Measurements from ENCODE around the gene CYP4F12. TPM values are rescaled to one million over a fixed set of nuclear protein-coding genes. Genes with fewer than 3 reads are reported as not detected.
A peak's percentile ranks its signal among the peaks of the same experiment; 100 is the strongest.

CYP4F12 gene
- total and polyA plus RNA-seq, 10 of the 15 experiments (the other 5 are each of a cell fraction or from before 2014, with no cell fraction given): 0.12 to 0.20 TPM; not detected in 8

DNA sequence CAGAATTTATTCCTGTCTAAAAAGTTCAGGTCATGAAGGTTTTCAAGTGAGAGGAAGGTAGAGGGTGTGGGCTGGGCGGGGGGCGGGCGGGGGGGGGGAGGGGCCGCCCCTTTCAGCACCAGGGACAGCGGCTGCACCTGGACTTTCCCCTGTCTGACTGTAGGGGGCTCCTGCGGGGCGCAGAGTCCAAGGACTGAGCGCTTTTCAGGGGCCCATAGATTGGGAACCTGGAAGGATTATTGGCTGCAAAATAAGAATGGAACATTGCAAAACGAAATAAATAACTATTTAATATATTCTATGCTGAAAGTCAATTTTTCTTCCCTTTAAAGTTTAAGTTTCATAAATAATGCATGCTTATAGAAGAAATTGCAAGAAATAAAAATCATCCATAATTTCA, 41.1 kb upstream of the CYP4F12 start (continued):
- TF ChIP-seq, protein P1, sequence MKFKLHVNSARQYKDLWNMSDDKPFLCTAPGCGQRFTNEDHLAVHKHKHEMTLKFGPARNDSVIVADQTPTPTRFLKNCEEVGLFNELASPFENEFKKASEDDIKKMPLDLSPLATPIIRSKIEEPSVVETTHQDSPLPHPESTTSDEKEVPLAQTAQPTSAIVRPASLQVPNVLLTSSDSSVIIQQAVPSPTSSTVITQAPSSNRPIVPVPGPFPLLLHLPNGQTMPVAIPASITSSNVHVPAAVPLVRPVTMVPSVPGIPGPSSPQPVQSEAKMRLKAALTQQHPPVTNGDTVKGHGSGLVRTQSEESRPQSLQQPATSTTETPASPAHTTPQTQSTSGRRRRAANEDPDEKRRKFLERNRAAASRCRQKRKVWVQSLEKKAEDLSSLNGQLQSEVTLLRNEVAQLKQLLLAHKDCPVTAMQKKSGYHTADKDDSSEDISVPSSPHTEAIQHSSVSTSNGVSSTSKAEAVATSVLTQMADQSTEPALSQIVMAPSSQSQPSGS (IDR thresholded peaks at IDR 0.05; ENCODE audit: low read length): no peak
- TF ChIP-seq NR2C1 (IDR thresholded peaks at IDR 0.05): no peak

DNA sequence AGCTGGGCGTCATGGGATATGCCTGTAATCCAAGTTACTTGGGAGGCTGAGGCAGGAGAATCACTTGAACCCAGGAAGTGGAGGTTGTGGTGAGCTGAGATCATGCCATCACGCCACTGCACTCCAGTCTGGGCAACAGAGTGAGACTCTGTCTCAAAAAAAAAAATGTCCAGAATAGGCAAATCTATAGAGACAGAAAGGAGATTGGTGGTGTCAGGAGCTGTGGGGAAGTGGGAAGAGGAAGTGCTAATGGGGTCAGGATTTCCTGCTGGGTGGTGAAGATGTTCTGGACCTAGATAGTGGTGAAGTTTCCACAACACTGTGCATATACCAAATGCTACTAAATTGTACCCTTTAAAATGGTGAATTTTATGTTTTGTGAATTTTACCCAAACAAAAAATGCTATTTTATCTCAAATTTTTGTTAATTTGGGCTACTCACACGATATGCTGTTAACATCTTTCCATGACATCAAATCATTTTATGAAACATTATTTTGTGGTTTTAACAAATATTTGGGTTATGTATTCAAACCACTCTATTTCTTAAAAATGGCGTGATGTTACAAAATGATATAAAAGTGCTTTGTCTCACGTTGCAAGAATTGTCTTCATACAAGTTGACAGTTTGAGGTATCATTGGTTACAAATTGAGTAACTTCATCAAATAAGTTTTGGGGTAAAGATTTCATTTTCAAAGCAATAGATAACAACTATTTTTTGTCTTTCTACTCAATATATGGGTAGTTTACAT, 39.6 kb upstream of the CYP4F12 start:
- H3K9me3 ChIP-seq (replicated peaks; ENCODE audit: control insufficient read depth, insufficient read depth, low read length): no peaks in the 10 kb centered on the region
- H3K4me2 ChIP-seq (ENCODE audit: control insufficient read depth, insufficient read depth): no peak overlapping the region
- DNase-seq (ENCODE audit: low read depth, low spot score) (no peak), FAIRE-seq (no peak), ATAC-seq (no peak)
- no peaks in the 10 kb centered on the region for H3K79me2 ChIP-seq (ENCODE audit: control insufficient read depth, insufficient read depth, low read length)
- ChIA-PET CTCF (interaction anchor here (0.6 kb wide), 1 partner anchor 428 kb away, joined by 3 read pairs; no protein-coding TSS in a partner anchor), SMC1A (ENCODE audit: uncharacterized antibody, unreplicated experiment) (no interaction called here), RAD21 (ENCODE audit: unreplicated experiment) (no interaction called here), POLR2A (no interaction called here)
- H3K36me3 ChIP-seq (ENCODE audit: control insufficient read depth in 2 of 2, insufficient read depth in 2 of 2, low read length in 1 of 2): no peaks in the 10 kb centered on the region
- no peak overlapping the region for H3K4me3 ChIP-seq
- H2AFZ ChIP-seq (ENCODE audit: control insufficient read depth, low read depth, low read length): no peak overlapping the region
- H3K4me1 ChIP-seq (ENCODE audit: control insufficient read depth, insufficient read depth, low read length): no peaks in the 10 kb centered on the region
- H3K9ac ChIP-seq (ENCODE audit: control insufficient read depth, insufficient read depth, low read length): no peak overlapping the region
- BruUV-seq (replicated peaks): no TSS peak
- no peaks in the 10 kb centered on the region for H4K20me1 ChIP-seq (ENCODE audit: control insufficient read depth, insufficient read depth)
- TF ChIP-seq YBX1 (IDR thresholded peaks at IDR 0.05): no peak
- TF ChIP-seq SPI1 (IDR thresholded peaks at IDR 0.05; ENCODE audit: borderline replicate concordance, insufficient read depth, low read depth, low read length): peak; percentile 15; the same call in 1 of the 2 replicates
- intact Hi-C loops (cut with micrococcal nuclease; ENCODE audit: unreplicated experiment): loop anchor here (5.0 kb wide), 1 partner anchor 474 kb away; no protein-coding TSS in a partner anchor
- no peaks in the 10 kb centered on the region; a peak in 1 of 4 replicates for H3K27me3 ChIP-seq (replicated peaks in 1 of 2; ENCODE audit: control insufficient read depth in 2 of 2, insufficient read depth in 2 of 2, low read length in 1 of 2)
- WGBS (ENCODE audit: insufficient coverage, insufficient replicate concordance, low lambda C conversion rate, missing lambda C conversion rate): 9% methylated on average over 5 of the region's 5 CpGs
- in situ Hi-C loops (cut with MboI): loop anchor here (25.0 kb wide), 1 partner anchor 754 kb away; no protein-coding TSS in a partner anchor
- no peak overlapping the region for H3K27ac ChIP-seq (ENCODE audit: control insufficient read depth, insufficient read depth)

Data from GM12878 (cell line).